Measurements from ENCODE around the gene MNAT1. TPM values are rescaled to one million over a fixed set of nuclear protein-coding genes. Genes with fewer than 3 reads are reported as not detected.

MNAT1 gene
- total RNA-seq, 4 donors from 2014 or later: 32.5 to 71.4 (median 47.7) TPM

DNA sequence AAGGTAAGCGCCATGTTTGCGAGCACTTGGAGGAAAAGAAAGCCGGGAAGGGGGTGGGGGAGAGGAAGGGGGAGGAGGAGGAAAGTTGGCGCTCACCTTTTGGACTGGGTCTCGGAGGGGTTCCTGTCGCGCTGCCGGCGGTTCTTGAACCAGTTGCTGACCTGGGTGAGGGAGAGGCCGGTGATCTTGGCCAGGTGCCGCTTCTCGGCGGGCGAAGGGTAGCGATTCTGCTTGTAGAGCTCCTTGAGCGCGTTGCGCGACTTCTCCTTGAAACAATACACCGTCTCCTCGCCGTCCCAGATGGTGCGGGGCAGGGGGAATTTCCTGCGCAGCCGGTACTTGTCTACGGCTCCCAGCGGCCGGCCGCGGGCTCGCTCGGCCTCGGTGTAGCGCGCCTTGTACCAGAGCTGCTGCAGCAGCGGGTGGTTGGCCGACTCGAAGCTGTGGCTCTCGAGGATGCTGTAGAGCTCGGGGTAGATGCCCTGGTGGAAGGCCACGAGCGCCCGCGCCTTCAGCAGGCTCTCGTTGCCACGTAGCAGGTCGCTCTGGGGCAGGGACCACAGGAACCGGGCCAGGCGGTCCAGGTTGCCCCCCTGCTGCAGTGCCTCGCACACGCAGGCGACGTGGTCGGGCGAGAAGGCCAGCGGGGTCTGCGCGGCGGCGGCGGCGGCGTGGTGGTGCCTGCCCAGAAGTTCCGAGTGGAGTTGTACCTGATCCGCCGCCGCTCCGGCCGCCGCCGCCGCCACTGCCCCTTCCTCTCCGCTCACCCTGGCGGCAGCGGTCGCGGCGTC is 11.2 kb upstream of the MNAT1 start:
- TF ChIP-seq, protein P1, sequence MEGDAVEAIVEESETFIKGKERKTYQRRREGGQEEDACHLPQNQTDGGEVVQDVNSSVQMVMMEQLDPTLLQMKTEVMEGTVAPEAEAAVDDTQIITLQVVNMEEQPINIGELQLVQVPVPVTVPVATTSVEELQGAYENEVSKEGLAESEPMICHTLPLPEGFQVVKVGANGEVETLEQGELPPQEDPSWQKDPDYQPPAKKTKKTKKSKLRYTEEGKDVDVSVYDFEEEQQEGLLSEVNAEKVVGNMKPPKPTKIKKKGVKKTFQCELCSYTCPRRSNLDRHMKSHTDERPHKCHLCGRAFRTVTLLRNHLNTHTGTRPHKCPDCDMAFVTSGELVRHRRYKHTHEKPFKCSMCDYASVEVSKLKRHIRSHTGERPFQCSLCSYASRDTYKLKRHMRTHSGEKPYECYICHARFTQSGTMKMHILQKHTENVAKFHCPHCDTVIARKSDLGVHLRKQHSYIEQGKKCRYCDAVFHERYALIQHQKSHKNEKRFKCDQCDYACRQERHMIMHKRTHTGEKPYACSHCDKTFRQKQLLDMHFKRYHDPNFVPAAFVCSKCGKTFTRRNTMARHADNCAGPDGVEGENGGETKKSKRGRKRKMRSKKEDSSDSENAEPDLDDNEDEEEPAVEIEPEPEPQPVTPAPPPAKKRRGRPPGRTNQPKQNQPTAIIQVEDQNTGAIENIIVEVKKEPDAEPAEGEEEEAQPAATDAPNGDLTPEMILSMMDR (IDR thresholded peaks at IDR 0.05; ENCODE audit: low read depth): no peak

DNA sequence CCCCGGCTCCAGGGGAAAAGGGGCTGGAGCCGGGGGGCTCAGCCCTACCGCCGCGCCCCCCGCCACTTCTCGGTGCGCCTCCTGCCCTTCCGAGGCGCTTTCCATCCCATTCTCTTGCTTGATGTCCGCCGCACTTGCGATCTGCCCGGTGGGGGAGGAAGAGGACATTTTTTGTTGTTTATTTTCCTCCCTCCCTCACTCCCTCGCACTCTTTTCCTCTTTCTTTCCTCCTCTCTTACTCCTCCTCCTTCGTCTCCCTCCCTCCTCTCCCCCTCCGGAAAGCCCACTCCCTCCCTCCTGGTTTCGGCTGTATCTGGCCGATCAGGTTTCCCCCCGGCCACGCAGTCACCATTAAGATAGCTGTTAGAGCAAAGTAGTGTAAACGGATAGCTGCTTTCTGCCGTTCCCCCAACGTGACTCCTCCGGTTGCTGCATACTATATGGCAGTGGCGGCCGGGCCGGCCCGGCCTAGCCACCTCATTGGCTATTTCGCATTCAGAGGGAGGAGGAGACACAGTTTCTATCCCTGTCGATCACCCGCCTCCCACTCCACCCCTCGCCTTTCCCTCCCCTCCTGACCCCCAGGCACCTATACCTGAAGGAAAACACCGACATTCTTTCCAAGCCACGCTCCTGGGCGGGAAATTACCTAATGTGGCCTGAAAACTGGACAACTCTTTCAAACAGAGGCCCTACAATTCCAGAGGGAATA is 10.5 kb upstream of the MNAT1 start, which contains the start of gene SIX4:
Gene SIX4, minus strand, starts transcription at position 445 of the 712 bp plus-strand sequence. Its CDS starts 277 bp downstream, at position 168.
- TF ChIP-seq, protein P1 (IDR thresholded peaks at IDR 0.05; ENCODE audit: low read depth): no peak

DNA sequence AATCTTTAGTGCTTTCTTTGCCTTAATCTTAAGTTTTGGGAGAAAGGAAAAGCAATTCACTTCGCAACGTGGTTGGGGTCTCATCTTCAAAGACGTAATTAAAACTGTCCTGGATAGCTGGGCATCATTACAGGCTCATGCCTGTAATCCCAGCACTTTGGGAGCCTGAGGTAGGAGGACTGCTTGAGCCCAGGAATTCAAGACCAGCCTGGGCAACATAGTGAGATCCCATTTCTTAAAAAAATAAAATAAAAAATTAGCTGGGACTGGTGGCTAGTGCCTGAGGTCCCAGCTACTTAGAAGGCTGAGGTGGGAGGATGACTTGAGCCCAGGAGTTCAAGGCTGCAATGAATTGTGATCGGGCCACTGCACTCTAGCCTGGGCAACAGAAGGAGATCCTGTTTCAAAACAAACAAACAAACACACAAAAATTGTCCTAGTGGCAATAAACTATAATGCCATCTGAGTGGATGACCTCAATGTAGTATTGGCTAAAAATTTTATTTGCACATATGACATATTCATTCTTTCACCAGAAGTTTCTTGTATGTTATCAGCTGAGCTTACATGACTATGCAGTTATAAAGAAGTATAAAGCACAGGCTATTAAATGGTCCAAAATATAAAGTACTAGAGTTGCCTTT is 1.6 kb upstream of the MNAT1 start:
- TF ChIP-seq, protein P1 (IDR thresholded peaks at IDR 0.05; ENCODE audit: low read depth): no peak

DNA sequence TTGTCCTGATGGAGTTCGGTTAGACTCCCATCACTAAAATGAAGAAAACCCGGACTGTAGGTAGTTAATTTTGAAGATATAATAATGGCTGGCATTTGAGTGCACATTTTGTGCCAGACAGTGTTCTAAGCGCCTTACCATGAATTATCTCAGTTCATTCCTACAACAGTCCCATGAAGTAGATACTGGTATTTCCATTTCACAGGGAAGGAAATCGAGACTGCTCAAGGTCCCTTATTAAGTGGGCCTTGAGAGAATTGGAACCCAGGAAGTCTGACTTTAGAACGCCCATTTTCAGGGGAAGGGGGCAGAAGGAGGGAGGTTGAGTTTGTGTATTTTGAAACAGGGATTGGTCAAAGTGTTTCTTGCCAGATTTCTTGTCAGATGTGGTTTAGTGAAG is 855 bp downstream of the MNAT1 start:
- TF ChIP-seq, protein P1 (IDR thresholded peaks at IDR 0.05; ENCODE audit: low read depth): no peak

DNA sequence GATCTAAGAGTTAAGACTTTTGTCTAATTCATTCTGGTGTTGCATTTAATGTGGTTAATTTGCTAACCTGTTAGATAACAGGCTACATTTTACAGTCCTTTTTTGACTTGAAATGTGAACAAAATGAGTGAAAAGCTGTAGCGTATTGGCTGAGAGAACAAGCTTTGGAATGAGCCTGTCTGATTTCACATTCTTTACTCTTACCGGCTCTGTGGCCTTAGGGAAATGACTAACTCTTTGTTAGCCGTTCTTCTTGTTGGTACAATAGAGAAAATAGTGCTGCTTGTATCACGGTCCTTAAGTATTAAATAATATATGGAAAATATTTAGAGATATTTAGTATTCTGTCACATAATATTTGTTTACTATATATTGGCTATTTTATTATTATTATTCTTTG is 1.9 kb downstream of the MNAT1 start:
- TF ChIP-seq, protein P1 (IDR thresholded peaks at IDR 0.05; ENCODE audit: low read depth): no peak

DNA sequence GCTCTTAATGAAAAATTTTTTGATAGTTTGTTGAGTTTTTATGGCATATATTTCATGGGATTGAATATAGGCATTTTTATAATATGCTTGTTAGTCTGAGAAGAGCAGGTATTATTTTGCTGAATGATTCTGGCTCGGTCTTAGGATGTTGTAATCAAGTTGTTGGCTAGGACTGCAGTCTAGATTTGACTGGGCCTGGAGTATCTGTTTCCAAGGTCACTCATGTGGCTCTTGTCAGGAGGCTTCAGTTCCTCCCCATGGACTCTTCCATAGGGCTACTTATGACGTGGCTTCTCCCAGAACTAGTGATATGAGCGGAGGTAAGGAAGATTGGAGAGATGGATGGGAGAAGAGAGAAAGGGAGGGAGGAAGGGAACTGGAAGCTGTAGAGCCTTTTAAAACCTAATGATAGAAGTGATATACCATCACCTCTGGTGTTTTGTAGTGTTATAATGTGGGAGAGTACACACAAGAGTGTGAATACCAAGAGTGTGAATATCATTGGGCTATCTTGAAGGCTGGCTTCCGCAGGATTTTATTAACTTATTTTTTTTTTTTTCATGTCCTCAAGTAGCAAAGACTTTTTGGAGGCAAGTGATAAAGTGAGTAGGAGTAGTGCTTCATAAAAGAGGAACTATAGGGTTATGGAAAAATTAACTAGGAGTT is 4.4 kb downstream of the MNAT1 start:
- TF ChIP-seq, protein P1 (IDR thresholded peaks at IDR 0.05; ENCODE audit: low read depth): no peak
